ENCODE measurements around the gene FNTB. TPM values are rescaled to one million over a fixed set of nuclear protein-coding genes. Genes with fewer than 3 reads are reported as not detected.

Gene FNTB
- total RNA-seq, 1 experiment from 2014 or later, result 14.2 TPM

GRCh38 chr14:65102441-65103149 lies 115.9 kb downstream of the FNTB start, which contains the start of gene MAX (continued):
- TF ChIP-seq PREB (CRISPR knock-in tag; IDR thresholded peaks at IDR 0.05; ENCODE audit: borderline replicate concordance) (no peak), MYBL2 (CRISPR knock-in tag; IDR thresholded peaks at IDR 0.05) (no peak)

GRCh38 chr14:65103150-65103760 lies 116.6 kb downstream of the FNTB start:
- CTCF ChIA-PET, result interaction anchor here (0.7 to 1.3 kb wide), 7 partner anchors 9 to 721 kb away, joined by 3 to 14 read pairs (median 3); partner anchors contain the start of gene FNTB
- peak; percentile 3 for ATAC-seq

DNA sequence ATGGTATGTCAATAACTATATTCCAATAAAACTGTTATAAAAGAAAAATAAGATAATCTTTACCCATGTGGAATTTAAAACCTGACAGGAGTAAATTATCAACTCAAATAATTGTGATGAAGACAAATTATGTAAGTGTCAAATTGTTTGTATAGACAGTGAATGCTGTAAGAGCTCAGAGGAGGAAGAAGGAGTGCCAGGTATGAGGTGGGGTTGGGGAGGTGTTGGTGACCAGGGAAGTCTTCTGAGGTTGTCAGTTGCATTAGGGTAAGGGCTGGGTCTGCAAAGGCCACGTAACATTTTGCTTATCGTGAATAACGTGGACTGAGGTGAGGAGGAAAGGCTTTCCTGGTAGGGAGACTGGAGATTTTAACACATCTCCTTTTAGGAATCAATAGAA lies 118.1 kb downstream of the FNTB start:
- peaks cover 16% of the 10 kb centered on the region for H3K4me1 Mint-ChIP-seq
- CTCF ChIA-PET, result no interaction called here
- POLR2A ChIA-PET, result no interaction called here
- H3K9me3 Mint-ChIP-seq, result no peaks in the 10 kb centered on the region
- TF ChIP-seq CREM (CRISPR knock-in tag; IDR thresholded peaks at IDR 0.05) (no peak), ZNF396 (CRISPR knock-in tag; IDR thresholded peaks at IDR 0.05; ENCODE audit: borderline replicate concordance) (no peak), NFATC4 (CRISPR knock-in tag; IDR thresholded peaks at IDR 0.05) (no peak), CDX4 (CRISPR knock-in tag; IDR thresholded peaks at IDR 0.05; ENCODE audit: borderline replicate concordance) (no peak), JUN (CRISPR knock-in tag; IDR thresholded peaks at IDR 0.05) (no peak), ZNF423 (CRISPR knock-in tag; IDR thresholded peaks at IDR 0.05) (no peak), MYBL2 (CRISPR knock-in tag; IDR thresholded peaks at IDR 0.05) (no peak), TCF7 (CRISPR knock-in tag; IDR thresholded peaks at IDR 0.05; ENCODE audit: low read depth) (no peak)
- TF ChIP-seq, protein P1, sequence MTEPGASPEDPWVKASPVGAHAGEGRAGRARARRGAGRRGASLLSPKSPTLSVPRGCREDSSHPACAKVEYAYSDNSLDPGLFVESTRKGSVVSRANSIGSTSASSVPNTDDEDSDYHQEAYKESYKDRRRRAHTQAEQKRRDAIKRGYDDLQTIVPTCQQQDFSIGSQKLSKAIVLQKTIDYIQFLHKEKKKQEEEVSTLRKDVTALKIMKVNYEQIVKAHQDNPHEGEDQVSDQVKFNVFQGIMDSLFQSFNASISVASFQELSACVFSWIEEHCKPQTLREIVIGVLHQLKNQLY (CRISPR knock-in tag; IDR thresholded peaks at IDR 0.05), result no peak
- no peaks in the 10 kb centered on the region for H3K27me3 Mint-ChIP-seq (ENCODE audit: low read depth)
- ATAC-seq (no peak), DNase-seq (ENCODE audit: low spot score) (no peak)
- H3K4me3 Mint-ChIP-seq, result no peak overlapping the region
- no peak overlapping the region for H3K27ac Mint-ChIP-seq
- peaks cover 9% of the 10 kb centered on the region for H3K36me3 Mint-ChIP-seq

More at GRCh38 chr14:65103150-65103760, 116.6 kb downstream of the FNTB start:
- H3K9me3 Mint-ChIP-seq, result no peaks in the 10 kb centered on the region
- H3K36me3 Mint-ChIP-seq, result peaks cover 9% of the 10 kb centered on the region
- no peaks in the 10 kb centered on the region for H3K27me3 Mint-ChIP-seq (ENCODE audit: low read depth)
- TF ChIP-seq, protein P2, sequence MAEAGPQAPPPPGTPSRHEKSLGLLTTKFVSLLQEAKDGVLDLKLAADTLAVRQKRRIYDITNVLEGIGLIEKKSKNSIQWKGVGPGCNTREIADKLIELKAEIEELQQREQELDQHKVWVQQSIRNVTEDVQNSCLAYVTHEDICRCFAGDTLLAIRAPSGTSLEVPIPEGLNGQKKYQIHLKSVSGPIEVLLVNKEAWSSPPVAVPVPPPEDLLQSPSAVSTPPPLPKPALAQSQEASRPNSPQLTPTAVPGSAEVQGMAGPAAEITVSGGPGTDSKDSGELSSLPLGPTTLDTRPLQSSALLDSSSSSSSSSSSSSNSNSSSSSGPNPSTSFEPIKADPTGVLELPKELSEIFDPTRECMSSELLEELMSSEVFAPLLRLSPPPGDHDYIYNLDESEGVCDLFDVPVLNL (CRISPR knock-in tag; IDR thresholded peaks at IDR 0.05; ENCODE audit: borderline replicate concordance, low read depth), result no peak
- no peak for TF ChIP-seq ZNF121 (CRISPR knock-in tag; IDR thresholded peaks at IDR 0.05)
- no peak for TF ChIP-seq SMAD3 (CRISPR knock-in tag; IDR thresholded peaks at IDR 0.05; ENCODE audit: borderline replicate concordance)
- no peak for TF ChIP-seq ZNF138 (CRISPR knock-in tag; conservative IDR thresholded peaks at IDR 0.05)
- no peak for TF ChIP-seq ERG (CRISPR knock-in tag; IDR thresholded peaks at IDR 0.05)
- TF ChIP-seq JAZF1 (CRISPR knock-in tag; IDR thresholded peaks at IDR 0.05), result no peak
- TF ChIP-seq, protein P3, sequence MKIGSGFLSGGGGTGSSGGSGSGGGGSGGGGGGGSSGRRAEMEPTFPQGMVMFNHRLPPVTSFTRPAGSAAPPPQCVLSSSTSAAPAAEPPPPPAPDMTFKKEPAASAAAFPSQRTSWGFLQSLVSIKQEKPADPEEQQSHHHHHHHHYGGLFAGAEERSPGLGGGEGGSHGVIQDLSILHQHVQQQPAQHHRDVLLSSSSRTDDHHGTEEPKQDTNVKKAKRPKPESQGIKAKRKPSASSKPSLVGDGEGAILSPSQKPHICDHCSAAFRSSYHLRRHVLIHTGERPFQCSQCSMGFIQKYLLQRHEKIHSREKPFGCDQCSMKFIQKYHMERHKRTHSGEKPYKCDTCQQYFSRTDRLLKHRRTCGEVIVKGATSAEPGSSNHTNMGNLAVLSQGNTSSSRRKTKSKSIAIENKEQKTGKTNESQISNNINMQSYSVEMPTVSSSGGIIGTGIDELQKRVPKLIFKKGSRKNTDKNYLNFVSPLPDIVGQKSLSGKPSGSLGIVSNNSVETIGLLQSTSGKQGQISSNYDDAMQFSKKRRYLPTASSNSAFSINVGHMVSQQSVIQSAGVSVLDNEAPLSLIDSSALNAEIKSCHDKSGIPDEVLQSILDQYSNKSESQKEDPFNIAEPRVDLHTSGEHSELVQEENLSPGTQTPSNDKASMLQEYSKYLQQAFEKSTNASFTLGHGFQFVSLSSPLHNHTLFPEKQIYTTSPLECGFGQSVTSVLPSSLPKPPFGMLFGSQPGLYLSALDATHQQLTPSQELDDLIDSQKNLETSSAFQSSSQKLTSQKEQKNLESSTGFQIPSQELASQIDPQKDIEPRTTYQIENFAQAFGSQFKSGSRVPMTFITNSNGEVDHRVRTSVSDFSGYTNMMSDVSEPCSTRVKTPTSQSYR (CRISPR knock-in tag; IDR thresholded peaks at IDR 0.05), result no peak
- TF ChIP-seq IRF2 (CRISPR knock-in tag; IDR thresholded peaks at IDR 0.05; ENCODE audit: borderline replicate concordance, low read depth), result no peak
- no peak for TF ChIP-seq FOXP1 (CRISPR knock-in tag; IDR thresholded peaks at IDR 0.05; ENCODE audit: borderline replicate concordance)
- no peak for TF ChIP-seq NFATC4 (CRISPR knock-in tag; IDR thresholded peaks at IDR 0.05)
- TF ChIP-seq ETV6 (CRISPR knock-in tag; IDR thresholded peaks at IDR 0.05), result no peak
- TF ChIP-seq KAT7 (CRISPR knock-in tag; IDR thresholded peaks at IDR 0.05; ENCODE audit: borderline replicate concordance), result no peak
- no peak for TF ChIP-seq ELF4 (CRISPR knock-in tag; IDR thresholded peaks at IDR 0.05; ENCODE audit: low read depth)
- TF ChIP-seq ESRRA (CRISPR knock-in tag; IDR thresholded peaks at IDR 0.05; ENCODE audit: borderline replicate concordance), result no peak
- TF ChIP-seq SMAD4 (CRISPR knock-in tag; IDR thresholded peaks at IDR 0.05), result no peak
- peak overlapping the region; percentile 89 for H3K4me3 Mint-ChIP-seq
- H3K4me1 Mint-ChIP-seq, result peaks cover 16% of the 10 kb centered on the region
- DNase-seq (ENCODE audit: low spot score), result no peak
- H3K27ac Mint-ChIP-seq, result no peak overlapping the region
- POLR2A ChIA-PET, result interaction anchor here (1.9 kb wide), 1 partner anchor 116 kb away, joined by 5 read pairs; the partner anchor contains the start of gene FNTB
